Sigmoid colon (tissue), 7 donors: ENCODE measurements around the gene PDCD2L. TPM values are rescaled to one million over a fixed set of nuclear protein-coding genes. Genes with fewer than 3 reads are reported as not detected.

ENCODE experiments used
- DNase-seq: peaks from one replicate; pipeline ENCODE4 v3.0.0-alpha.2; 2019
- H3K27ac ChIP-seq, 4 donors: fragments of 200-600 bp; sonication (generic); one replicate each; pipeline ENCODE4 v1.5.1; 2016 to 2019; ENCODE audit warnings: mild to moderate bottlenecking in 1 of 4
- H3K27me3 ChIP-seq, 3 donors: fragments of 200-600 bp; sonication (generic); one replicate each; pipeline ENCODE4 v1.5.1; 2019; ENCODE audit warnings: mild to moderate bottlenecking in 1 of 3
- H3K36me3 ChIP-seq, 4 donors: fragments of 200-600 bp; sonication (generic); one replicate each; pipeline ENCODE4 v1.5.1; 2016 to 2019
- H3K4me1 ChIP-seq, 4 donors: fragments of 200-600 bp; sonication (generic); one replicate each; pipeline ENCODE4 v1.5.1; 2017 to 2019
- H3K4me3 ChIP-seq, 4 donors: fragments of 200-600 bp; sonication (generic); one replicate each; pipeline ENCODE4 v1.5.1; 2017 to 2019; ENCODE audit warnings: mild to moderate bottlenecking in 2 of 4, moderate library complexity in 1 of 4
- H3K9me3 ChIP-seq, 4 donors: fragments of 200-600 bp in 3 of 4; sonication (generic) in 3 of 4; one replicate each; pipeline versions ENCODE4 v1.5.1 to v1.6.1; 2013 to 2019
- CTCF ChIP-seq, 4 experiments: fragments of 450-650 bp in 3 of 4; fragments of 200-600 bp in 1 of 4; IDR thresholded peaks; one replicate each; pipeline ENCODE4 v1.5.1; 2016 to 2019; ENCODE audit warnings: antibody characterized with exemption in 4 of 4, mild to moderate bottlenecking in 3 of 4, moderate library complexity in 2 of 4
- EP300 ChIP-seq, 4 donors: sonication (generic); formaldehyde crosslinking; IDR thresholded peaks; one replicate each; pipeline ENCODE4 v1.6.1; 2017; ENCODE audit warnings: antibody characterized with exemption in 4 of 4
- POLR2A ChIP-seq, 2 donors: fragments of 450-650 bp; IDR thresholded peaks; one replicate each; pipeline ENCODE4 v1.6.1; 2016; ENCODE audit warnings: antibody characterized with exemption in 2 of 2, mild to moderate bottlenecking in 2 of 2, moderate library complexity in 2 of 2
- POLR2AphosphoS5 ChIP-seq, 4 donors: sonication (generic); formaldehyde crosslinking; IDR thresholded peaks; one replicate each; pipeline ENCODE4 v1.6.1; 2017; ENCODE audit warnings: antibody characterized with exemption in 4 of 4
- WGBS, 2 donors: extraction: QIAGEN DNeasy Blood & Tissue Kit; methylation state at CpG; one replicate each; pipeline ENCODE4 v1.1.7; 2013; 5-methylcytosine and 5-hydroxymethylcytosine counted together
- intact Hi-C: fragments of 100-400 bp; cut with DNase I; formaldehyde crosslinking; loops from one replicate; pipeline ENCODE4 v1.15.1; 2023
- polyA plus RNA-seq, 3 donors: library from polyadenylated mRNA; stranded (reverse); fragments of 200-250 nt; gene quantifications; one replicate each; pipeline ENCODE4 v1.2.3, GENCODE V29; 2013
- total RNA-seq, 4 donors: library from RNA; depleted of rRNA; stranded (reverse); fragments of >200 nt; gene quantifications; one replicate each; pipeline ENCODE4 v1.1.0, GENCODE V29; 2016
- donor health status: healthy with polysubstance abuse.
- donor health status: Bipolar disorder and iron deficiency.
- donor health status: healthy.

Gene PDCD2L
- total and polyA plus RNA-seq, 7 donors, result 6.0 to 14.8 (median 12.1) TPM

GRCh38 chr19:34416021-34416545 lies 11.9 kb downstream of the PDCD2L start:
- intact Hi-C loops, result no loop called here
- WGBS, 2 donors, result 91 to 95% methylated on average over 7 of the region's 7 CpGs
- DNase-seq, result no peak
- Histone ChIP-seq H3K4me1 (no peaks in the 10 kb centered on the region), H3K4me3 (no peak overlapping the region), H3K27ac (no peak overlapping the region), H3K36me3 (peaks cover 0 to 57% (median 5%) of the 10 kb centered on the region in 4 donors), H3K27me3 (no peaks in the 10 kb centered on the region), H3K9me3 (no peaks in the 10 kb centered on the region)
- TF ChIP-seq EP300 (IDR thresholded peaks at IDR 0.05) (no peak), CTCF (IDR thresholded peaks at IDR 0.05) (no peak), POLR2A (IDR thresholded peaks at IDR 0.05) (no peak), POLR2AphosphoS5 (IDR thresholded peaks at IDR 0.05) (no peak)

- WGBS, 2 donors, result 95 to 96% methylated on average over 4 of the region's 4 CpGs
- no peaks in the 10 kb centered on the region for H3K4me1 ChIP-seq
- no peak overlapping the region for H3K27ac ChIP-seq
- no peak overlapping the region for H3K4me3 ChIP-seq
- TF ChIP-seq POLR2A (IDR thresholded peaks at IDR 0.05) (no peak), CTCF (IDR thresholded peaks at IDR 0.05) (no peak), EP300 (IDR thresholded peaks at IDR 0.05) (no peak), POLR2AphosphoS5 (IDR thresholded peaks at IDR 0.05) (no peak)
- no peaks in the 10 kb centered on the region for H3K27me3 ChIP-seq
- H3K36me3 ChIP-seq, result peaks cover 0 to 69% (median 5%) of the 10 kb centered on the region in 4 donors
- no peak for DNase-seq
- intact Hi-C loops, result no loop called here
- no peaks in the 10 kb centered on the region for H3K9me3 ChIP-seq
Measured at GRCh38 chr19:34418300-34418699, 14.1 kb downstream of the PDCD2L start.

GRCh38 chr19:34426096-34426661 lies 22.0 kb downstream of the PDCD2L start:
- Histone ChIP-seq H3K27ac (no peak overlapping the region), H3K9me3 (no peaks in the 10 kb centered on the region), H3K36me3 (peaks cover 0 to 21% (median 2%) of the 10 kb centered on the region in 4 donors), H3K4me3 (no peak overlapping the region), H3K27me3 (no peaks in the 10 kb centered on the region), H3K4me1 (peaks cover 0 to 32% (median 24%) of the 10 kb centered on the region in 4 donors)
- intact Hi-C loops, result no loop called here
- DNase-seq, result no peak
- 90 to 92% methylated on average over 8 of the region's 8 CpGs for WGBS, 2 donors
- no peak for TF ChIP-seq POLR2AphosphoS5 (IDR thresholded peaks at IDR 0.05)
- TF ChIP-seq CTCF (IDR thresholded peaks at IDR 0.05), result no peak
- TF ChIP-seq POLR2A (IDR thresholded peaks at IDR 0.05), result no peak
- TF ChIP-seq EP300 (IDR thresholded peaks at IDR 0.05), result no peak

GRCh38 chr19:34428549-34429285 lies 24.5 kb downstream of the PDCD2L start:
- WGBS, 2 donors, result 0 to 1% methylated on average over 68 of the region's 68 CpGs
- intact Hi-C loops, result no loop called here
- peak; percentile 65 for DNase-seq
- Histone ChIP-seq H3K27me3 (no peaks in the 10 kb centered on the region), H3K4me3 (peak overlapping the region; percentile 76 to 97 (median 96)), H3K4me1 (peaks cover 0 to 50% (median 39%) of the 10 kb centered on the region in 4 donors), H3K27ac (peak overlapping the region; percentile 86 to 95 (median 92)), H3K36me3 (peaks cover 0 to 20% (median 4%) of the 10 kb centered on the region in 4 donors), H3K9me3 (no peaks in the 10 kb centered on the region)
- TF ChIP-seq POLR2A (IDR thresholded peaks at IDR 0.05), result no peak
- TF ChIP-seq POLR2AphosphoS5 (IDR thresholded peaks at IDR 0.05), result peak in 1 of 4 donors; percentile 32

- peaks cover 0 to 50% (median 39%) of the 10 kb centered on the region in 4 donors for H3K4me1 ChIP-seq
- TF ChIP-seq EP300 (IDR thresholded peaks at IDR 0.05), result no peak
- TF ChIP-seq POLR2A (IDR thresholded peaks at IDR 0.05), result no peak
- 67 to 75% methylated on average over 9 of the region's 9 CpGs for WGBS, 2 donors
Measured at GRCh38 chr19:34429553-34429952, 25.4 kb downstream of the PDCD2L start.

More at GRCh38 chr19:34429553-34429952, 25.4 kb downstream of the PDCD2L start:
- Histone ChIP-seq H3K27ac (peak overlapping the region in 2 of 4 donors; percentile 94 to 95), H3K9me3 (no peaks in the 10 kb centered on the region), H3K4me3 (peak overlapping the region; percentile 76 to 97 (median 96)), H3K36me3 (peaks cover 0 to 26% (median 8%) of the 10 kb centered on the region in 4 donors), H3K27me3 (no peaks in the 10 kb centered on the region)
- DNase-seq, result no peak
- intact Hi-C loops, result no loop called here
